OCI-LY1 (cell line): ENCODE data around the gene AGAP1.

Source experiments
- H2AFZ ChIP-seq: fragments of 200-600 bp; sonication (generic), shearing (Covaris generic); 2 replicates; pipeline ENCODE4 v1.6.0; 2014; ENCODE audit warnings: antibody characterized with exemption, mild to moderate bottlenecking, low read length
- H3F3A ChIP-seq: fragments of 200-600 bp; sonication (generic), shearing (Covaris generic); 2 replicates; pipeline ENCODE4 v1.6.0; 2014; ENCODE audit warnings: mild to moderate bottlenecking, antibody characterized with exemption, low read length, moderate library complexity; ENCODE audit not compliant: insufficient read depth
- H3K27ac ChIP-seq: fragments of 200-600 bp; sonication (generic); 2 replicates; pipeline ENCODE4 v1.5.1; 2014; ENCODE audit warnings: low read length, mixed run types, mild to moderate bottlenecking, low read depth; ENCODE audit not compliant: poor library complexity, severe bottlenecking
- H3K27me3 ChIP-seq: fragments of 200-600 bp; sonication (generic); 2 replicates; pipeline ENCODE4 v1.6.0; 2014; ENCODE audit warnings: antibody characterized with exemption, mild to moderate bottlenecking, low read length, moderate library complexity; ENCODE audit not compliant: insufficient read depth
- H3K36me3 ChIP-seq: fragments of 200-600 bp; sonication (generic); 2 replicates; pipeline ENCODE4 v1.6.1; 2014; ENCODE audit warnings: mild to moderate bottlenecking, antibody characterized with exemption, low read length, moderate library complexity, mixed read lengths; ENCODE audit not compliant: insufficient read depth
- H3K4me1 ChIP-seq: fragments of 200-600 bp; sonication (generic); 2 replicates; pipeline ENCODE4 v1.5.1; 2014; ENCODE audit warnings: mild to moderate bottlenecking, low read length, moderate library complexity; ENCODE audit not compliant: insufficient read depth, severe bottlenecking
- H3K4me2 ChIP-seq: fragments of 200-600 bp; sonication (generic), shearing (Covaris generic); 2 replicates; pipeline ENCODE4 v1.6.1; 2014; ENCODE audit warnings: low read length
- H3K4me3 ChIP-seq: fragments of 200-600 bp; sonication (generic); 2 replicates; pipeline ENCODE4 v1.5.1; 2014; ENCODE audit warnings: low read length, low read depth, mild to moderate bottlenecking, mixed read lengths; ENCODE audit not compliant: poor library complexity, severe bottlenecking
- H3K79me2 ChIP-seq: fragments of 200-600 bp; shearing (Covaris generic); 2 replicates; pipeline ENCODE4 v1.6.1; 2016; ENCODE audit warnings: mixed run types, low read length, mixed read lengths; ENCODE audit not compliant: insufficient read depth
- H3K9ac ChIP-seq: fragments of 200-600 bp; sonication (generic), shearing (Covaris generic); 2 replicates; pipeline ENCODE4 v1.6.1; 2014; ENCODE audit warnings: mild to moderate bottlenecking, low read length, mixed read lengths
- H3K9me2 ChIP-seq: fragments of 200-600 bp; sonication (generic), shearing (Covaris generic); 2 replicates; pipeline ENCODE4 v1.6.1; 2014; ENCODE audit warnings: low read depth, mild to moderate bottlenecking, low read length, mixed read lengths
- H3K9me3 ChIP-seq: fragments of 200-600 bp; shearing (Covaris generic); 2 replicates; pipeline ENCODE4 v1.6.1; 2014; ENCODE audit warnings: low read length, mixed read lengths
- H4K20me1 ChIP-seq: fragments of 200-600 bp; sonication (generic), shearing (Covaris generic); 2 replicates; pipeline ENCODE4 v1.6.0; 2016; ENCODE audit warnings: mild to moderate bottlenecking, low read length; ENCODE audit not compliant: insufficient read depth
- EZH2 ChIP-seq: fragments of 200-600 bp; sonication (generic), shearing (Covaris generic); IDR thresholded peaks from 2 replicates; pipeline ENCODE4 v1.8.0; 2017; ENCODE audit warnings: borderline replicate concordance, mixed run types, mild to moderate bottlenecking, antibody characterized with exemption, low read length, moderate library complexity, mixed read lengths
- TF ChIP-seq, protein P1 (sequence below): fragments of 200-600 bp; sonication (generic), shearing (Covaris generic); IDR thresholded peaks from 2 replicates; pipeline ENCODE4 v1.5.1; 2017; ENCODE audit warnings: mild to moderate bottlenecking, antibody characterized with exemption, low read length, moderate library complexity, mixed read lengths

AGAP1 gene

GRCh38 chr2:235537587-235537986 lies 43.7 kb downstream of the AGAP1 start:
- peaks cover 4% of the 10 kb centered on the region; the same call in 1 of the 2 replicates for H3K27me3 ChIP-seq
- H3F3A ChIP-seq = no peaks in the 10 kb centered on the region
- H3K27ac ChIP-seq = no peak overlapping the region
- H3K4me2 ChIP-seq = no peak overlapping the region
- TF ChIP-seq EZH2 = no peak
- TF ChIP-seq, protein P1, sequence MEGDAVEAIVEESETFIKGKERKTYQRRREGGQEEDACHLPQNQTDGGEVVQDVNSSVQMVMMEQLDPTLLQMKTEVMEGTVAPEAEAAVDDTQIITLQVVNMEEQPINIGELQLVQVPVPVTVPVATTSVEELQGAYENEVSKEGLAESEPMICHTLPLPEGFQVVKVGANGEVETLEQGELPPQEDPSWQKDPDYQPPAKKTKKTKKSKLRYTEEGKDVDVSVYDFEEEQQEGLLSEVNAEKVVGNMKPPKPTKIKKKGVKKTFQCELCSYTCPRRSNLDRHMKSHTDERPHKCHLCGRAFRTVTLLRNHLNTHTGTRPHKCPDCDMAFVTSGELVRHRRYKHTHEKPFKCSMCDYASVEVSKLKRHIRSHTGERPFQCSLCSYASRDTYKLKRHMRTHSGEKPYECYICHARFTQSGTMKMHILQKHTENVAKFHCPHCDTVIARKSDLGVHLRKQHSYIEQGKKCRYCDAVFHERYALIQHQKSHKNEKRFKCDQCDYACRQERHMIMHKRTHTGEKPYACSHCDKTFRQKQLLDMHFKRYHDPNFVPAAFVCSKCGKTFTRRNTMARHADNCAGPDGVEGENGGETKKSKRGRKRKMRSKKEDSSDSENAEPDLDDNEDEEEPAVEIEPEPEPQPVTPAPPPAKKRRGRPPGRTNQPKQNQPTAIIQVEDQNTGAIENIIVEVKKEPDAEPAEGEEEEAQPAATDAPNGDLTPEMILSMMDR = no peak
- H3K9me2 ChIP-seq = no peaks in the 10 kb centered on the region
- no peak overlapping the region for H3K9ac ChIP-seq
- no peaks in the 10 kb centered on the region for H3K79me2 ChIP-seq
- no peaks in the 10 kb centered on the region for H3K9me3 ChIP-seq
- no peaks in the 10 kb centered on the region for H4K20me1 ChIP-seq
- no peaks in the 10 kb centered on the region for H3K36me3 ChIP-seq
- no peak overlapping the region for H3K4me3 ChIP-seq
- no peaks in the 10 kb centered on the region for H3K4me1 ChIP-seq
- H2AFZ ChIP-seq = no peak overlapping the region

DNA sequence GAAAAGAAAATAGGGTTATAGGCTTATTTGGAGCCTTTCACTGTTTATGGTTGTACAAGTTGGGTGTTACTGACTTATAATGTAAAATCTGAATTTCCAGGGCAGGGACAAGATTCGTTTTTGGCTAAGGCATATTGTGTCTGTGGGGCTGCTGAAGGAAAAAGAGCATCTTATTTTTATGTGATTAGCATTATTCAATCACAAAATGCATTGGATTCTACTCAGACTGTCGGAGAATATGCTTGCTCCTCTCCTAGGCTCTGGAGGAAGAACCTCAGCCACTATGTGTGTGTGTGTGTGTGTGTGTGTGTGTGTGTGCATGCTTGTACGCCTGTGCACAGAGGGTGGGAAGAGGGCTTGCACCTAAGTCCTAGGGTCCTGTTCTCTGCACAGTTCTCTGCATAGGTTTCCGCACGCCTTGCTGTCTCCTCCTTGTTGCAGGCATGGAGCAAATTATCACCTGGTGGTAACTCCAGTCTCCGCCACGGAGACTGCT lies 44.3 kb downstream of the AGAP1 start:
- Histone ChIP-seq H2AFZ (no peak overlapping the region), H3K9me2 (no peaks in the 10 kb centered on the region), H4K20me1 (no peaks in the 10 kb centered on the region), H3K79me2 (no peaks in the 10 kb centered on the region), H3F3A (no peaks in the 10 kb centered on the region), H3K27me3 (peaks cover 4% of the 10 kb centered on the region; the same call in 1 of the 2 replicates), H3K4me1 (no peaks in the 10 kb centered on the region), H3K9ac (no peak overlapping the region), H3K4me3 (no peak overlapping the region), H3K36me3 (no peaks in the 10 kb centered on the region), H3K4me2 (no peak overlapping the region), H3K9me3 (no peaks in the 10 kb centered on the region), H3K27ac (no peak overlapping the region)
- TF ChIP-seq, protein P1 = no peak
- no peak for TF ChIP-seq EZH2

- no peaks in the 10 kb centered on the region for H3K9me2 ChIP-seq
- H3K4me2 ChIP-seq = no peak overlapping the region
- TF ChIP-seq, protein P1 = no peak
- no peak for TF ChIP-seq EZH2
- H3K9ac ChIP-seq = no peak overlapping the region
- no peaks in the 10 kb centered on the region for H3K4me1 ChIP-seq
- no peaks in the 10 kb centered on the region for H3F3A ChIP-seq
- H3K27ac ChIP-seq = no peak overlapping the region
- H2AFZ ChIP-seq = no peak overlapping the region
- no peak overlapping the region for H3K4me3 ChIP-seq
- H3K27me3 ChIP-seq = peaks cover 4% of the 10 kb centered on the region; the same call in 1 of the 2 replicates
- no peaks in the 10 kb centered on the region for H4K20me1 ChIP-seq
- H3K79me2 ChIP-seq = no peaks in the 10 kb centered on the region
- no peaks in the 10 kb centered on the region for H3K36me3 ChIP-seq
- no peaks in the 10 kb centered on the region for H3K9me3 ChIP-seq
Measured at GRCh38 chr2:235538981-235539380, 45.1 kb downstream of the AGAP1 start.
